HG02870 (cell line): ENCODE results near the gene GDAP2.

Experiments used
- ATAC-seq: cut with Tn5 transposase; IDR thresholded peaks from one replicate; pipeline ENCODE4 v1.9.1; 2021; ENCODE audit warnings: mild to moderate bottlenecking, moderate library complexity; ENCODE audit not compliant: unreplicated experiment

The GDAP2 gene

DNA sequence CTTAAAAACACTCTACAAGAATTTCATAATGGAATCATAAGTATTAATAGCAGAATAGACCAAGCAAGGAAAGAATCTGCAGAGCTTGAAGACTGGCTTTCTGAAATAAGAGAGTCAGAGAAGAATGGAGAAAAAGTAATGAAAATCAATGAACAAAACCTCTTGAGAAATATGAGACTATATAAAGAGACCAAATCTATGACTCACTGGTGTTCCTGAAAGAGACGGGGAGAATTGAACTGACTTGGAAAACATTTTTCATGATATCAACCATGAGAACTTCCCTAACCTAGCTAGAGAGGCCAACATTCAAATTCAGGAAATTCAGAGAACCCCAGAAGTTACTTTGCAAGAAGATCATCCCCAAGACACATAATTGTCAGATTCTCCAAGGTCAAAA lies 85.6 kb downstream of the GDAP2 start:
- ATAC-seq: no peak

DNA sequence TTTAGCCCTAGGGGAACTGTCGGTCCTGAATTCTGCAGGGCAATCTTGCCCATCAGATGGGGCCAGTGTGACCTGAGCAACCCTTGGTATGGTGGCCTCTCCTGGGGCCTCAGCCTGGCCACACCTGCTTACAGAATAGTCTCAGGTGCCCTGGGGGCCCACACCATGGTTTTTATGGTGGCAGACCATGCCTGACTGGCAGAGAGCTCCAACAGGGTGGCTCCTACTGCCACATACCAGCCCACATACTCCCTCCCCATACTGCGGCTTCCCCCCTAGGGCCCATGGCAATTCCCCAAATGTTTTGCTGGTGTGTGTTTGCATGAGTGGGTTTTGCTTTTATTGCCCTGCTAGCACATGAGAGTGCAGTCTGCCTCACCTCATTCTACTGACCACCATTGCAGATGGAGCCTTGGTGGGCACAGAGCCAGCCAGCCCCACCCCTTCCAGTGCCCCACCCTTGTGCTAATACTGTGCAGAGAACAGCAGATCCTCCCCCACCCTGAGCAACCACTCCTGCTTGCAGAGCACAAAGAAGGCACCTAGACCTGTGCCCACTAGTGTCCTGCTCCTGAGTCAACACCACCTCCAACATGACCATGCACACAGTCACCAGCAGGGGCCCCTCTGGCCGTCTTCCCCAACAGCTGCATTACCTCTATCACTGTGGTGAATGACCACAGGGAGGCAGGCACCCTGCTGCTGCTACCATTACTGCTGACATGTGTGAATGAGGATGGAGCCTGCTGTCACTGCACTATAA lies 86.8 kb downstream of the GDAP2 start:
- no peak for ATAC-seq

DNA sequence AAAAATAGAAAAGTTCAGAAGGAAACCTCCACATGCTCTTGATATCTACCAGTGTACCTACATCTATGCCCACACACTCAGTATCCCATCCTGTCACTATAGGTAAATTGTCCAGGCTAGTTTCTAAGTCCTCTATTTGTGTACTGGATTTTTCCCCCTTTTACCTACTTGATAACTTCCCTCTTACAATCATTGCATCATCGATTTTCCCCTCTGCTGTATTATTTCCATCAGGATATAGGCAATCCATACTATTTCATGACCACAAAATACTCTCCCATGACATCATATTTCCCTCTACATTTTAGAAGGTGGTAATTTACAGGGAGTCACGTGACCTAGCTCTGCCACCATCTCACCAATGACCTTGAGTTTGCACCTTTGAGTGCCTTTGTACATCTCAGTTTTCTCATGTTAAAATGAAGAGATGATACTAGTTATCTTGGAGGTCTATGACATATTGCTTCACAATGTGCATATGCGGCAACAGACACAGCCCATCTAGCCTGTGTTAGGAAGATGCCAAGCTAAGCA lies 88.2 kb downstream of the GDAP2 start:
- ATAC-seq: no peak

DNA sequence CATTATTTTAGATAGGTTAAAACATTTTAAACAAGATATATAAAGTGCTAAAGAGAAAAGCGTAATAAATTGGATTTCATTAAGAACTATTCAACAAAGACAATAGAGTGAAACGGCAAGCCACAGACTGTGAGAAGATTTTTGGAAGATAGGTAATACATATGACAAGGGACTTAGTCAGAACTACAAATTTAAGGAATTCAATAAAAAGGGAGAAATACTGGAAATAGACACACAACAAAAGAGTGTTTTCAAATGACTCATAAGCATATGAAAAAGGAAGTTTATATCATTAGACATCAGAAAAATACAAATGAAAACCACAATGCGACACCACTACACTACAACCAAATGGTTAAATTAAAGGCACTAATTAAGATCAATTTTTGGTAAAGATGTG lies 90.5 kb downstream of the GDAP2 start:
- no peak for ATAC-seq

DNA sequence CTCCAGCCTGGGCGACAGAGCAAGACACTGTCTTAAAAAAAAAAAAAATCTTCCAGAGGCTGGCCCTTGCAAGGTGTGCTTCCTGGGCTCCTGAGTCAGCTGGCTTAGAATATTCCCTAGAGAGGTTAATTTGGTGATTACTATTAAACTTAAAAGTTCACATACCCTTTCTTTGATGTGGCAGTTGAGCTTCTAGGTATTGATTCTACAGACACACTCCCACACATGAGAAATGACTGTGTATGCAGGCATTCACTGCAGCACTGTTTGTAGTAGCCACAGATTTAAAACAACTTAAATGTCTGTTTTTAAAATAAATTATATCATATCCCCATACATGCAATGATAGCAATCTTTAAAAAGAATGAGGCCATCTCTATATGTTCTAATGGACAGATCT lies 93.4 kb downstream of the GDAP2 start:
- ATAC-seq: no peak

DNA sequence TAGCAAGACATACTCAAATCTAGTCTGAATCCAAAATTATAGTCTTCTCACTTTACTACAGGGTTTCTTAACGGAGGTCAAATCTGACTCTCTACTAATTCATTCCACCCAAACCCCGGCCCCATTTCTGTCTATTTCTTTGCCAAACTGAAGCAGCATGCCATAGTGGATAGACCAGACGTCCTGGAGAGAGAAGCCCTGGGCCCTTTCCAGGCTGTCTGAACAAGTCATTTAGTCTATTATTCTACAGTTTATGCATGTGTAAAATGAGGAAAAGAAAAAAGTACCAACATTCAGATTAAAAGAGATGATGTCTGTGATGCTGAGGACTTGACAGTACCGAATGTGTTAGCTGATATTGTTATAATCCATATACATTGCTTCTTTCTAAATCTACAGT lies 95.0 kb downstream of the GDAP2 start:
- ATAC-seq: no peak

DNA sequence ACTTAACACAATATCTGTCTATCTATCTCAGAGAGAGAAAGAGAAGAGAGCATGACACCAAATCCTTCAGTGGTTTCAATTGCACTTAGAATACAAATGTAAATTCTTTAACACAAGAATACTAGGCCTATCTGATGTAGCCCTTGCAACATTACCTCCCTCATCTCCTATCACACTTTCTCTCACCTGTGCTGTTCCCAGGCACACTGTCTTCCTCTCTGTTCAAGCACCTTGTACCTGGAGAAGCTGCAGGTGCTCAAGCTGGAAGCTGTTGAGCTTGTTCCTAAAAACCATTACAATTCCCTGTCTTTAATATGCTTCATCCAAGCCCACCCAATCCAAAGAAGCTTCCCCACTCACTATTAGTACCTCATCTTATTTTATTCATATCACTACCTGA lies 97.0 kb downstream of the GDAP2 start:
- ATAC-seq: no peak

DNA sequence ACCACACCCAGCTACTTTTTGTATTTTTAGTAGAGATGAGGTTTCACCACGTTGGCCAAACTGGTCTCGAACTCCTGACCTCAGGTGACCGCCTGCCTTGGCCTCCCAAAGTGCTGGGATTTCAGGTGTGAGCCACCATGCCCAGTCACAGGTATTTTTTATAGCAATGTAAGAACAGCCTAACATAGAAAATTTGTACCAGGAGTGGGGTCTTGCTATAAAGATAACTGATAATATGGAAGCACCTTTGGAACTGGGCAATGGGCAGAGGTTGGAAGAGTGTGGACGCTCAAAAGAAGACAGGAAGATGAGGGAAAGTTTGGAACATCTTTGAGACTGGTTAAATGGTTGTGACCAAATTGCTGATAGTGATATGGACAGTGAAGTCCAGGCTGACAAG lies 99.2 kb downstream of the GDAP2 start:
- no peak for ATAC-seq

DNA sequence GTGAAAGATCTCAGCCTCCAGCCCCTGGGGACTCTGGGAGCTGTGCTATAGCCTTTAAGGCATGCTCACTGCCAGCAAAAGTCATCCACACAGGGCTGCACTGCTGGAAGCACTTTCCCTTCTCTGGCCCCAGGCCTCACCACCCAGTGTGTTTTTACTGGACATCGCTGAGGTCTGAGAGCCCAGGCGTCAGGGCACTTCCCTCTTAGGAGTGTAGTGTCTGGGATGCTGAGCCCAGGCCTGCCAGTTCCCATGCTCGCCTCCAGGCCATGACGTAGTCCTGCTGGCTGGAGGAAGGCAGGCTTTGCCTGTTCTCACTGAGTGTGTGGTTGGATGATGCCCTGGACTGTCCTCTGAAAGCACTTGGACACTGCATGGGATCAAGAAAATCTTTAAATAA lies 101.2 kb downstream of the GDAP2 start:
- no peak for ATAC-seq

DNA sequence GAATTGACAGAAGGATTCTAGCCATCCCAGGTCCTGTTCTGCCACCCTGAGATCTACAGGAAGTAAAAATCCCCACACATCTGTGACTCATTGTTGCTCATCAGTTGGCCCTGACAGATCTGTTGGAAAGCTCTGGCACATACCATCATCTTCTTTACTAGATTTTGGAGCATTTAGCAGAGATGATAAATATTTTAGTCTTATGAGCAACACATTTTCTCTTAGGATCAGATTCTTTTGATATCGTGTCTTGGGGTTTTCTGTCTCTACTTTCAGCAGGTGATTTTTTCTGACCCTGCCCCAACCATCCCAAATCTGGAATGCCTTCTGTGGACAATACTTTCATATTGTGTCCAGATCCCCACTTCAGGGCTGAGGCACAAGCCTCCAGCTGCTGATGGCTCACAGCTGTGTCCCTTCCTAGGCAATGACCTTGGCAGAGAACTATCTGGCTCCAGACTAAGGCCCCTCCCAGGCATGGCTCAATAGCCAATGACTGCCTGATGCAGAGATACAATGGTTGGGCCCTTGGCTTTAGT lies 102.8 kb downstream of the GDAP2 start:
- no peak for ATAC-seq

DNA sequence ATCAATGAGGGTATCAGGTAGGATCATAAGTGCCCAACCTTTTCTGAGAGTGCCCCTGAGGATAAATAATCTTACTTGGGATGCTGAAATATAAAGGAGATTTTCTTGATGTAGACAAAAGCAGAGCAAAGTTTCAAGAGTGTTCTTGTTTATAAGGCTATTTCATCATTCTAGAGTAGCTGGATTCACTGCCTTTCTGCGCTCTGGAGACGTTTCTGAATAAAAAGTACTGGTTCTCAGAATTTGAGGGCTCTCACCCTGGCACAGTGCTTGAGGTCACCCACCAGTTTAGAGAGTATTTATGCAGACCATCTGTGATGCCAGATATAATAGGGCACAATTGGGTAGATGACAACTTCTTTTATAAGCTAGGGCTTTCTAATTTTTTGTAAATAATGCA lies 103.3 kb downstream of the GDAP2 start:
- ATAC-seq: no peak

DNA sequence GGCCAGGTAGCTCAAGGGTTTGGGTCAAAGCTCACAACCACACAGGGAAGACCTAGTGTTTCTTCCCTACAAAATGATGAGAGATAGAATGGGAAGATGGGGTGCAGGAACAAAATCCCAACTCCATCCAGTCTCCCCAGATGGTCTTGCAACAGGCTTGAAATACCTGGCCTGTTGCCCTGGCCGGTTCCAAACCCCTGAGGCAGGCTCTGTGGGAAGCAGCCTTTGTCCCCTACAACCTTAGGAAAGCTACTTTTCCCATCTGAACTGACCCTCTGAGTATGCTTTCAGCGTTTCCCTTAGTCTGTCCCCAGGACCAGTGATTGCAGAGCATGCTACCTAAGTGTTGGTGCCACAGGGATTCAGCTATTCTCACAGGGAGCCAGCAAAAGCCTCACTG lies 104.0 kb downstream of the GDAP2 start:
- no peak for ATAC-seq

DNA sequence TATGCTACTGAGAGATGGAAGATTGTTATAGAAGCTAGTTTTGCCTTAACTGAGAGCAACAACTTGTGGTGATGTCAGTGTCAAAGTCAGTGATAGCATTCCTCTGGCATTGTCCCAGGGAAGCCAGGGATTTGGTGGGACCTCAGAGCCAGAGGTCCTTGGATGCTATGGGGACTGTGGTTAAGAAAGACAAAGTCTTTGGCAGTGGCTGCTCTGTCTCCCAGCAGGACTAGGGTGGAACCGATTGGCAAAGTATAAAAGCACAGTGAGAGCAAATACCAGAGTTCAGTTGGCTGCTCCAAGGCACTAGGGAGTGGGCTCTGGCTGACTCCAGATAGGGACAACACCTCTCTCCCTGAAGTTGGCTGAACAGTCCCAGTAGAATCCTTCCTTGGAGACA lies 104.8 kb downstream of the GDAP2 start:
- ATAC-seq: no peak

DNA sequence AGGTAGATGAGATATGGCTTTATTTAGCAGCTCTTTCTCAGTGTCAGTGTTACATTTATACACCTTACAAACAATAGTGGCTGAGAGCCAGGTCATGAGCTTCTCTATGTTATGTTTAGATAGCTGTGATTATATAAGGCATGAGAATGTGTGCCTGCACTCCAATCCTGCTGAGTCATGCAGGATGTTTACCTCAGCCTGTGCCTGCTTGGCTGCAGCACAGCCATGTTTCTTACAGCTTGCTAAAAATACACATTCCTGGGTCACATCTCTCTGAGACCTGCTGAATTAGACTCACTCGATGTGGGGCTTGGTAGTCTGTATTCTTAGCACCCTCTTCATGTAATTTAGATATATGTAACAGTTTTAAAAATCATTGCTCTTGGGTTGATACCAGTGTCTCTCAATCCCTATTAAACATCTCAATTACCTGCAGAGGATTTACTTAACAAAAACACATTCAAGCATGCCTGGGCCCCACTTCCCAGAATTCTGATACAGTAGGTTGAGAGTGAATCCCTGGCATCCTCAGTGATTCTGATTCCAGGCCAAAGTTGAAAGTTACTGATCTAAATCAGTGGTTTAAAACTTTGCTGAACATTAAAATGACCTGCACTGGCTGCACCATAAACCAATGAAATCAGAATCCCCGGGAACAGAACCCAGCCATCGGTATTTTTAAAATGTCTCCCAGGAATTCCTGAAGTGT lies 107.5 kb downstream of the GDAP2 start:
- no peak for ATAC-seq

DNA sequence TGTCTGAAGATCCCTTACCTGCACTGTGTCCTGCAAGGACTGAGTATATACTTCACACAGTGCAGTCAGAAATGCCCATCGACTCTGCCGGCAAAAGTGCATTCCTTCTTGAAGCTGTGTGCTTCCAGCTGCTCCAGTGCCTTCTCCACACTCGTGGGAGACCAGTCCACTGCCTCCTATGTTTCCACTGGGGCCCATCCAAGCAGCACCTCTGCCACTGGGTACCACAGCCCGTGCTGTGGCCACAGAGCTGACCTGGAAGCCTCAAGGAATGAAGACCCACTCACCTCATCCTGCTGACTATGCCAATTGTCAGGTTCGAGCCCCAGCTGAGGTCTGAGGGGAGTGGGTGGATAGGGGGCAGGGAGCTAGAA lies 108.1 kb downstream of the GDAP2 start:
- no peak for ATAC-seq

DNA sequence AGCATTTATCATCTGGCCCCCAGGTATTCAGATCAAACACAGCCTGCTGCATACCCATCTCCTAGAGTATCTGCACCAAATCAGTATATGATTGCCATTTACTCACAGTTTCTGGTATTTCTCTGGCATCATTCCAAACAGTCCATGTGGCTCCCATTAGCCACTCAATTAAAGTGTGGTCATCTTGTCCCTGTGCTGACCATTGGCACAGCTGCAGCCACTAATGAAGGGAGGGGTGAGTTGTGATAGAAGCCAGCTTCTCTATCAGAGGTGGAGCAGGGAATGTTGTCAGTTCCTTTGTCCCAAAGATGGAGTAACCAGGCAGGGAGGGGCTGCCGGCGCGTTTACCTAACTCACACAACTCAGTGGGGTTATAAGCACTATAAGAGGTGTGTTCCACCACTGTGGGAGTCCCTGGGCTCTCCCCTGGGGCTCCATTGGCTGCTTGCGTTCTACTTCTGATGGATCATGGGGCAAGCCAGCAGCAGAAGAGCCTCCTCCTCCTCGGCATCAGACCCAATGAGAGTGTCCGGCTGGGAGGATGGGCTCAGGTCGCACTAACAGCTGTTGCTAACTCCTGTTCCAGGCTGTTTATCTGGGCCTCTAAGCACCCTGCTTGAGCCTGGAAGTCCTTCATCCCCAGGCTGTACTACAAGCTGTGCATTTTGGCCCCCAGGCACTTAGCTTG lies 108.6 kb downstream of the GDAP2 start:
- no peak for ATAC-seq

DNA sequence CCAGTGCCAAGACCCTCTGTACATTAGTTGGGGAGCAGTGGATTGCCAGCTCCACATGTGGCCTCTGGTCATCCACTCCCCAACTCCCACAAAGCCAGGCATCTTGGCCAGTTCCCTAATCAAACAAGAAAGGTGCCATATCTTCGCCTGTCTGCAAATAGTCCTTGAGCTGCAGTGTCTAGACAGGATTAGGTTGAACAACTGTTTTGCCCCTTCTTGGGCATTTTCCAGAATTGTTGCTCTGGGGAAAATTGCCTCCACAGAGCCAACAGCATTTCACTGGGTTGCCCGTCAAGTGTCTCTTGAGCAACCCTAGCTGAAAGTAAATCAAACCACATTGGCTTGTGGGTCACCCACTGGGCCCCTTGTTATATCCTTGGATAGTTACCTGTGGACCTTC lies 109.3 kb downstream of the GDAP2 start:
- no peak for ATAC-seq

DNA sequence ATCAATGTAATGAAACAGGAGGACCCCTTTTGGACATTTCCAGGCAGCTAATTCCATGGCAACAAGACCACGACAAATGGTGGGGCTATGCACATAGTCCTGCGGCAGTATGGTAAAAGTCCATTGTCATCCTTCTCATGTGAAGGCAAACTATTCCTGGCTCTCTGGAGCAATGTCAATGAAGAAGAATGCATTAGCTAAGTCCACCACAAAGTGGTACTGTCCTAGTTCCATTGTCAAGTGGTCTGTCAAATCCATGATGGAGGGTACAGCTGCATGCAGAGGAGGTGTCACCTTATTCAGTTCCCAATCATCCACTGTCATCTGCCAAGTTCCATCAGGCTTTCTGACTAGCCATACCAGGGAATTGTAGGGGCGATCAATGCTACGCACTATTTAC lies 110.1 kb downstream of the GDAP2 start:
- no peak for ATAC-seq

DNA sequence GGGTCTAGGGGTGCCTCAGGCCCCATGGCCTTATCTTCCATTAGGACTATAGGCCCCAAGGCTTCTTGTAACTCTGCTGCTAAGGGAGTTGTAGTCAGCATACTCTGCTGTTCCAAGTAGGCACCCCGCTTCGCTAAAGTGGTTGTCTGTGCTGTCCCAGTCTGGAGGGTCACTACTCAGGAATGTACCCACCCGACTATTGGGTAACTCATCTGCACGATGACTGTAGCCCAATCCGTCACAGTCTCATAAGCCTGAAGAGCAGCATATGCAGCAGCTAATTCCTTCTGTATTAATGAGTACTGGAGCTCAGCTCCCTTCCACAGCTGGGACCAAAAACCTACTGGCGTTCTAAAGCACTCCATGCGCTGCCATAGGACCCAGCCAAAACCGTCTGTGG lies 111.0 kb downstream of the GDAP2 start:
- no peak for ATAC-seq

DNA sequence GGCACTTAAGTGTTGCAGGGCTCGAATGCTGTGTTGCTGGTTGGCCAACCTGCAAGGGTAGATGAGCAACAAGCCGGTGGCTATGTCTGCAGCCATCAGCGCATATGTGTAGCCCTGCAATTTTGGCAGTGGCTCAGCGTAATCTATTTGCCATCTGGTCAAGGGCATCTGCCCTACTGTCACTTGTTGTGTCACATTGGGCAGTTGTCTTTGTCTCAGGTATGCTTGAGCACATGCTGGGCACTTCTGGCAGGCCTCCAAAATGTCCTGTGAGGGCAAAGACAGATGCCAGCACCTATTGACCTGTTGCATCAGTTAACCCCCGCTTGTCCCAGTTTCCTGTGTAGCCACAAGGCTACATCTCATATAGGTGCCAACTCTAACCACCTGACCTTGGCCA lies 111.8 kb downstream of the GDAP2 start:
- ATAC-seq: no peak

DNA sequence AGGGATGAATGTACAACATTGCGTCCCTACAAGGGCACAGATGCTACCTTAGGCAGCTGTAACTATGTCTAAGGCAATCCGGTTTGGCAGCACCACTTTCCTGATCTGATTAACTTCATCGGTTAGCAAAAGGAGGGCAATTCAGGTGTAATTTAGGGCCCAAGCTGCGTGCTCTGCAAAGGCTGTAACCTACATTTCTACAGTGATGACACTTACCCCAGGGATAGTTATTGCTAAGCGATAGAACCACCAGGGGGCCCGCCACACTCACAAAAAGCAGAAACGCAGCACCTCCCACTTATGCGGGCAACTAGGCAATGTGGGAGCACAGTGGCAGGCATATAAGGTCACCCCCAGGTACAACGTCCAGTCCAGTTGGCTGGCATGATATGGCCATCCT lies 113.5 kb downstream of the GDAP2 start:
- ATAC-seq: no peak
